DOHH2 (cell line): ENCODE results near the gene SCYGR3.
"Not testable (repeated sequence)": the region's sequence is repeated elsewhere in the genome, so short reads cannot be mapped to it uniquely, and the experiment has no call there.

Source experiments
- H3F3A ChIP-seq: fragments of 200-600 bp; sonication (generic), shearing (Covaris generic); 2 replicates; pipeline ENCODE4 v1.6.0; 2016; ENCODE audit warnings: antibody characterized with exemption, mild to moderate bottlenecking; ENCODE audit not compliant: control insufficient read depth, insufficient read depth
- H3K27ac ChIP-seq: fragments of 200-600 bp; sonication (generic); 2 replicates; pipeline ENCODE4 v1.5.1; 2014; ENCODE audit warnings: low read depth, mild to moderate bottlenecking, low read length, moderate library complexity
- H3K27me3 ChIP-seq: fragments of 200-600 bp; sonication (generic); 2 replicates; pipeline ENCODE4 v1.6.1; 2014; ENCODE audit warnings: mild to moderate bottlenecking, low read length, mixed read lengths; ENCODE audit not compliant: control insufficient read depth
- H3K36me3 ChIP-seq: fragments of 200-600 bp; sonication (generic); 2 replicates; pipeline ENCODE4 v1.6.1; 2014; ENCODE audit warnings: mild to moderate bottlenecking, low read length, moderate library complexity, mixed read lengths; ENCODE audit not compliant: control insufficient read depth
- H3K4me1 ChIP-seq: fragments of 200-600 bp; sonication (generic); 2 replicates; pipeline ENCODE4 v1.6.1; 2014; ENCODE audit warnings: mild to moderate bottlenecking, low read length, mixed read lengths; ENCODE audit not compliant: control insufficient read depth
- H3K4me2 ChIP-seq: fragments of 200-600 bp; sonication (generic); 2 replicates; pipeline ENCODE4 v1.6.0; 2014; ENCODE audit warnings: mild to moderate bottlenecking, low read length, moderate library complexity
- H3K4me3 ChIP-seq: fragments of 200-600 bp; sonication (generic); 2 replicates; pipeline ENCODE4 v1.5.1; 2014; ENCODE audit warnings: mild to moderate bottlenecking, low read length, mixed read lengths
- H3K79me2 ChIP-seq: fragments of 200-600 bp; sonication (generic); 2 replicates; pipeline ENCODE4 v1.6.1; 2014; ENCODE audit warnings: mild to moderate bottlenecking, low read length, mixed read lengths; ENCODE audit not compliant: control insufficient read depth
- H3K9me2 ChIP-seq: fragments of 200-600 bp; sonication (generic); replicated peaks from 2 replicates; pipeline ENCODE4 v1.6.1; 2014; ENCODE audit warnings: mild to moderate bottlenecking, low read length, mixed read lengths; ENCODE audit not compliant: control insufficient read depth
- H3K9me3 ChIP-seq: fragments of 200-600 bp; sonication (generic); 2 replicates; pipeline ENCODE4 v1.6.1; 2014; ENCODE audit warnings: antibody characterized with exemption, low read length, mixed read lengths; ENCODE audit not compliant: control insufficient read depth, insufficient read depth
- H4K20me1 ChIP-seq: fragments of 200-600 bp; sonication (generic); 2 replicates; pipeline ENCODE4 v1.6.0; 2014; ENCODE audit warnings: low read depth, mild to moderate bottlenecking, antibody characterized with exemption, low read length, moderate library complexity; ENCODE audit not compliant: control insufficient read depth, insufficient read depth
- EZH2phosphoT487 ChIP-seq: fragments of 200-600 bp; sonication (generic); IDR thresholded peaks from 2 replicates; pipeline ENCODE4 v1.6.1; 2017; ENCODE audit warnings: borderline replicate concordance, mild to moderate bottlenecking, antibody characterized with exemption, low read length, moderate library complexity, mixed read lengths
- TF ChIP-seq, protein P1 (sequence below): fragments of 200-600 bp; sonication (generic); IDR thresholded peaks from one replicate; pipeline ENCODE4 v1.5.1; 2014; ENCODE audit warnings: antibody characterized with exemption, mild to moderate bottlenecking, low read depth, low read length; ENCODE audit not compliant: poor library complexity, severe bottlenecking

SCYGR3 gene

GRCh38 chr2:227607941-227608340, 6.7 kb downstream of the SCYGR3 start:
- no peaks in the 10 kb centered on the region for H3K79me2 ChIP-seq
- H3K4me3 ChIP-seq = no peak overlapping the region
- H4K20me1 ChIP-seq = no peaks in the 10 kb centered on the region
- H3K27ac ChIP-seq = no peak overlapping the region
- TF ChIP-seq, protein P1, sequence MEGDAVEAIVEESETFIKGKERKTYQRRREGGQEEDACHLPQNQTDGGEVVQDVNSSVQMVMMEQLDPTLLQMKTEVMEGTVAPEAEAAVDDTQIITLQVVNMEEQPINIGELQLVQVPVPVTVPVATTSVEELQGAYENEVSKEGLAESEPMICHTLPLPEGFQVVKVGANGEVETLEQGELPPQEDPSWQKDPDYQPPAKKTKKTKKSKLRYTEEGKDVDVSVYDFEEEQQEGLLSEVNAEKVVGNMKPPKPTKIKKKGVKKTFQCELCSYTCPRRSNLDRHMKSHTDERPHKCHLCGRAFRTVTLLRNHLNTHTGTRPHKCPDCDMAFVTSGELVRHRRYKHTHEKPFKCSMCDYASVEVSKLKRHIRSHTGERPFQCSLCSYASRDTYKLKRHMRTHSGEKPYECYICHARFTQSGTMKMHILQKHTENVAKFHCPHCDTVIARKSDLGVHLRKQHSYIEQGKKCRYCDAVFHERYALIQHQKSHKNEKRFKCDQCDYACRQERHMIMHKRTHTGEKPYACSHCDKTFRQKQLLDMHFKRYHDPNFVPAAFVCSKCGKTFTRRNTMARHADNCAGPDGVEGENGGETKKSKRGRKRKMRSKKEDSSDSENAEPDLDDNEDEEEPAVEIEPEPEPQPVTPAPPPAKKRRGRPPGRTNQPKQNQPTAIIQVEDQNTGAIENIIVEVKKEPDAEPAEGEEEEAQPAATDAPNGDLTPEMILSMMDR = no peak
- TF ChIP-seq EZH2phosphoT487 = no peak
- no peaks in the 10 kb centered on the region for H3K27me3 ChIP-seq
- no peaks in the 10 kb centered on the region for H3F3A ChIP-seq
- no peaks in the 10 kb centered on the region for H3K9me2 ChIP-seq
- H3K4me1 ChIP-seq = peaks cover 9% of the 10 kb centered on the region
- H3K9me3 ChIP-seq = no peaks in the 10 kb centered on the region
- H3K4me2 ChIP-seq = no peak overlapping the region
- no peaks in the 10 kb centered on the region for H3K36me3 ChIP-seq

- no peaks in the 10 kb centered on the region for H3F3A ChIP-seq
- H3K27me3 ChIP-seq = no peaks in the 10 kb centered on the region
- no peaks in the 10 kb centered on the region for H3K36me3 ChIP-seq
- no peaks in the 10 kb centered on the region for H3K9me2 ChIP-seq
- H3K27ac ChIP-seq = no peak overlapping the region
- no peaks in the 10 kb centered on the region for H3K9me3 ChIP-seq
- peaks cover 9% of the 10 kb centered on the region for H3K4me1 ChIP-seq
- no peak overlapping the region for H3K4me2 ChIP-seq
- H4K20me1 ChIP-seq = no peaks in the 10 kb centered on the region
- H3K4me3 ChIP-seq = no peak overlapping the region
- TF ChIP-seq, protein P1 = no peak
- TF ChIP-seq EZH2phosphoT487 = no peak
- H3K79me2 ChIP-seq = no peaks in the 10 kb centered on the region
Measured at GRCh38 chr2:227606476-227606875, 8.2 kb downstream of the SCYGR3 start.

- no peak overlapping the region for H3K27ac ChIP-seq
- no peaks in the 10 kb centered on the region for H3K4me1 ChIP-seq
Measured at GRCh38 chr2:227602358-227602757, 12.3 kb downstream of the SCYGR3 start.

DNA sequence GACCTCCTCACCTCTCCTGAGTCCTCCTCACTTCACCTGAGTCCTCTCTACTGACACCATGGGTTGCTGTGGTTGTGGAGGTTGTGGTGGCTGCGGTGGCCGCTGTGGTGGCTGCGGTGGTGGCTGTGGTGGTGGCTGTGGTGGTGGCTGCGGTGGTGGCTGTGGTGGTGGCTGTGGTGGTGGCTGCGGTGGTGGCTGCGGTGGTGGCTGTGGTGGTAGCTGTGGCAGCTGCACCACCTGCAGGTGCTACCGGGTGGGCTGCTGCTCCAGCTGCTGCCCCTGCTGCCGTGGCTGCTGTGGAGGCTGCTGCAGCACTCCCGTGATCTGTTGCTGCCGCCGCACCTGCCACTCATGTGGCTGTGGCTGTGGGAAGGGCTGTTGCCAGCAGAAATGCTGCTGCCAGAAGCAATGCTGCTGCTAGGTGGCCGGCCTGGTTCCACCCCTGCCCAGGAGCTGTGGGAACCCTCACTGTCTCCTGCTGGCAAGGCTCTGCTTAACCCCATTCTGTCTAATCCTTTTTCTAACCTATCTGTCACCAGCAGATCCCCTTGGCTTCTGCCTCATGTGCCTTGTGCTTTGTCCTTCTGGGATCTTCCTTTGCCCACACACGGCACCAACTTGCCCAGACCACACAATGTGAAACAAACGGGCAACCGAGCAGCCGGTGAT, 15.7 kb downstream of the SCYGR3 start, which contains the start of gene SCYGR2:
Gene SCYGR2 (plus strand): TSS at position 59 of the 669 bp plus-strand sequence. CDS start 0 bp downstream, at position 59.
- H3K4me2 ChIP-seq, H3K79me2 ChIP-seq, H3K9me3 ChIP-seq, H3K27me3 ChIP-seq, H3K9me2 ChIP-seq, H3K27ac ChIP-seq, H3F3A ChIP-seq, H3K4me3 ChIP-seq, H3K4me1 ChIP-seq, H3K36me3 ChIP-seq, H4K20me1 ChIP-seq: not testable (repeated sequence)

More at GRCh38 chr2:227602358-227602757, 12.3 kb downstream of the SCYGR3 start:
- H3K9me2 ChIP-seq = no peaks in the 10 kb centered on the region
- H3K27me3 ChIP-seq = no peaks in the 10 kb centered on the region
- H4K20me1 ChIP-seq = no peaks in the 10 kb centered on the region
- H3F3A ChIP-seq = no peaks in the 10 kb centered on the region
- H3K4me3 ChIP-seq = no peak overlapping the region
- H3K4me2 ChIP-seq = no peak overlapping the region
- TF ChIP-seq, protein P1 = no peak
- TF ChIP-seq EZH2phosphoT487 = no peak
- H3K79me2 ChIP-seq = no peaks in the 10 kb centered on the region
- no peaks in the 10 kb centered on the region for H3K36me3 ChIP-seq
- no peaks in the 10 kb centered on the region for H3K9me3 ChIP-seq
